ENCODE results near the gene SMAD2. TPM values are rescaled to one million over a fixed set of nuclear protein-coding genes. Genes with fewer than 3 reads are reported as not detected.

Gene SMAD2
- total RNA-seq, 2 donors from 2014 or later = 118 to 123 TPM

DNA sequence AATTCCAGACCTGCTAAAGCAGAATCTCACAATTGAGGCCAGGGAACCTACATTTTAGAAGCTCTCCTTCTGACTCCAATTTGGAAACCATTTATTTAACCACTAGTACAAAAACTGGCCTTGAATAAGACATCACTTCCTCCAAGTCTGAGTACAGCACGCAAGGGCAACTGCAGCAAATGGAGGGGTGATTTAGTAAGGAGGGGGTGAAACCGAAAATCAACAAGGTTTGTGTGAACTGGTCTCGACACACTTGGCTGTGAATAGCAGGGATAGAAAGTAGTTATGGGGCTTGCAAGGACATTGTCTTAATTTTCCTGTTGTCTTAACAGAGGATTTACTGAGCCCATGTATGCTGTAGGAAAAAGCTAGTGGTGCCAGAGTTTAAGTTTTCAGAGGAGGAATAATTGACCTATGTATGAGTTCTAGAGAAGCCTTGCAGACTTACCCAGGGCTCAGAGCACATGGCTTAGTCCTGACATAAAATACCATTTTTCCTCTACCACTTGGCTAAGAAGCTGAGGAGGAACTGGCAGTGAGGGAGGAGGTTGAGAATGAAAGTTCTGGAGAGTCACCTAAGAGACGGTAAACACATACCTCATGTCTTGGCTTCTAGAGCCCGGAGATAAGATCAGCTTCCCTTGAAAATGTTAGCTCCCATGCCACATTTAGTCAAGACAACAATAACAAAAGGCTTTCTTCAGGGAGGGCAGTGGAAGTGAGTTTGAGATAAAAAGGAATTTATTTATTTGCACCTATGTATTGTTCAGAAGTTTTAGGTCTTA, 114.8 kb downstream of the SMAD2 start:
- intact Hi-C loops (cut with DNase I, micrococcal nuclease) = no loop called here
- no peak for DNase-seq
- no peak for ATAC-seq

DNA sequence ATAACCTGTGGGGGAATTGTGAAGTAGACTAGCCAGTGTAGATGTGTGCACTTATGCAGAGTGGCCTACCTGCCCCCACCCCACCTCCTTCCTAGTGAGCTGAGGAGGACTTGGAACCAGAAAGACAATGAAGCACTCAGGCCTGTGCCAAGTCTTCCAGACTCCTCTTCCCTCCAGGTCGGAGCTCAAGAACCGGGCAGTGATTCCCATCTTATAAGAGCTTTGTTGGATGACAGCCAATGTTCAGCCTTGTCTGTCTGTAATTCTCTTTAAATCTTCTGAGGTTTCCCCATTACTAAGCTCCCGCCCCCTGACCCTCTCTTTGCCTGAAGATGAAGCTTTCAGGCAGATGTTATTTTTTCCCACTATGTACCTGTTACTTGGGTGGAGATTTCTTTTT, 121.0 kb downstream of the SMAD2 start:
- no peak for ATAC-seq
- intact Hi-C loops (cut with DNase I, micrococcal nuclease) = no loop called here
- DNase-seq = no peak

DNA sequence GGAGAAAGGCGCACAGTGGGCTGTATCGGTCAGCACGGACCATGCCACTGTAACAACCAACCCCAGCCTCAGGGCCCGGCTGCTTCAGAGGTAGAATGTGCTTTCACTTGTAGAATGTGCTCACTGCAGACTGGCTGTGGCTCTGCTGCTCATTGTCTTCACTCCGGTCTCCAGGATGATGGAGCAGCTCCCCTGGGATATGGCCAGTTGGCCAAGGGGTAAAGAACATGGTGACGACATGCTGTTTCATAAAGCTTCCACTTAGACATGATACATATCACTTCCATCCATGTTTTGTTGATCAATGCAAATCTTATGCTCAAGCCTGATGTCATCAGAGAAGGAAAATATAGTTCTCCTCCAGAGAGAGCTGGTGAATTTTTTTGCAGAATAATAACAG, 127.7 kb downstream of the SMAD2 start:
- ATAC-seq (no peak), DNase-seq (no peak)
- intact Hi-C loops (cut with DNase I, micrococcal nuclease) = no loop called here

DNA sequence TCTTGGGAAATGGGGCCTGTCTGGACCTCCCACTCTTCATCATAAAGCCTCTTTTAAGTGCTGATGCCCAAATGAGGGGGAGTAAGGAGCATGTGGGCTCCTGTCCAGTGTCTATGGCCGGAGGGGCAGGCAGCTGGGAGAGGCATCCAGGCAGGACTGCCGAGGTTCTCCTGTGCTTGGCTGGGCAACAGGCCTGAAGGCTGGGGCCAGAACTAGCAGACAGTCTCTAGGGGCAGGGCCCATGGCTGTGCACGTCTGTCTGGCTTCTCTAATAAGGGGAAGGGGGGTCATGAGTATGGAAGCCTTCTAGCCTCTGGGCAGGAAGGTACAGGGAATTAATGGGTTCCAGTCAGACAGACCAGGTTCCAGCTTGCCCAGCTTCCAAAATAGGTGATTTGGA, 128.6 kb downstream of the SMAD2 start:
- intact Hi-C loops (cut with DNase I, micrococcal nuclease) = no loop called here
- no peak for ATAC-seq
- DNase-seq = no peak

DNA sequence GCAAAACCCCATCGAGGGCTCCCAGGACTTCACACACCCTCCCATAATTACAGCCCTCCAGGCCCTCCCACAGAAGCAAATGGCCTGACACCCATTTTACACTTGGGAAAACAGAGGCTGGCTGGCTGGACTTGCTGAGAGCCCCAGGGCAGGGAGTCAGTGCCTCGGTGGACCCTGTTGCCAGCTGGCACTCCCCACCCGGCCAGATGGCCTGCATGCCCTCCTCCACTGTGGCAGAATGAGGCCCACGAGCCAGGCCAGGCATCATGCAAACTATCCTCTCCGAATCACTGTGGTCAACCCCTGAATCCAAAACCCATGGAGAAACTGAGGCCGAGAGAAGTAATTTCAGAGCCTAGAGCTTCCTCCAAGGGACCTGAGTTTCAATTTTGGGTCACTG, 129.7 kb downstream of the SMAD2 start:
- no peak for DNase-seq
- intact Hi-C loops (cut with DNase I, micrococcal nuclease) = no loop called here
- no peak for ATAC-seq

DNA sequence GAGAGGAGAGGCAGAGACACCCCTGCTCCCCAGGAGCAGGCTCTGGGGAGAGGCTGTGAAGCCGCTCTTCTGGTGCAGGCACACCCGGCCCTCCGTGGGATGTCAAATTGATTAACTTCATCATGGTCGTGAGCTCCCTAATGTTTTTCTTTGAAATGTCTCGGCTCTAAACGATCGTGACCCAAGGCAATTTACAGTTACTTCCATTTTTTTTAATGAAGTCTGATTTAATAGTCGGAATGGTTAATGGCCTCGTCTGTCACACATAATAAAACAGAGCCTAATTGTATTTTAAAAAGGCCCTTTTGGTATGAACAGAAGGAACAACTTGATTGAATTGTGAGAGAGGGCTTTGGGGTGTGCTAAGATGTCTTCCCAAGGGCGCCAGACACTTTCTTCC, 130.2 kb downstream of the SMAD2 start:
- intact Hi-C loops (cut with DNase I, micrococcal nuclease) = no loop called here
- ATAC-seq = no peak
- no peak for DNase-seq

DNA sequence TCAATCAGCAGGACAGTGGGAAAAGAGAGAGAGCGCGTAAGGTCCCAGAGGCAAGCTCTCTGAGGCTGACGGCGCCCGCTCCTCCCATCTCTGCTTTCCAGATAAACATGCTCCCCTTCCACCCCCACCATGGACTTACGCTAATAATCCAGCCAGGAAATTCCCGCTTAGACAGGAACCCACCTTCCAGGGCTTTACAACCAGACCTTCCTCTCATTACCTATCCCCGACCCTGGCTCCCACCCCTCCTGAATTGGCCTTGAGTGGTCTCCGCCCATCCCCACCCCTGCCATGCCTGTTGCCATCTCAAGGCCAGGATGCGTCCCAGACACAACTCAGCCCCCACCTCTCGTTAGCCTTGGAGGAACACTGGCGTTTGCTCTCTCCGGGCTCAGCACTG, 131.1 kb downstream of the SMAD2 start:
- intact Hi-C loops (cut with DNase I, micrococcal nuclease) = no loop called here

DNA sequence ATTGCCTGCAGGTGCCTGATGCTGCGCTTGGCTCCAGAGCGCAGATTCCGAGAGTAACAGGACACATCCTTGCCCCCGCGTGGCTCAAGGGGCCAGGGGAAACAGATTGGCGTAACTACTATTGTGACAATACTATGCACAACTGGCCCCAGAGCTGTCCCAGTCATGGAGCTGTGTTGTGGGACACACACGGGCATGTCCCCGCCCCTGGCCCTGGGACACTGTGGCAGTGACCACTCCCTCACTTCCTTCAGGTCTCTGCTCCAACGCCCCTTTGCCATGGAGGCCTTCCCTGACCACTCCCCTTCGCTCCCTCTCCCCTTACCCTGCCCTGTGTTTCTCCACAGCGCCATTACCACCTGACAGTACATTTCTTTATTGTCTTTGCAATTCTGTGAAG, 132.1 kb downstream of the SMAD2 start:
- ATAC-seq (no peak), DNase-seq (no peak)
- intact Hi-C loops (cut with DNase I, micrococcal nuclease) = no loop called here

More for the DNA sequence above, 131.1 kb downstream of the SMAD2 start:
- DNase-seq (no peak), ATAC-seq (no peak)

DNA sequence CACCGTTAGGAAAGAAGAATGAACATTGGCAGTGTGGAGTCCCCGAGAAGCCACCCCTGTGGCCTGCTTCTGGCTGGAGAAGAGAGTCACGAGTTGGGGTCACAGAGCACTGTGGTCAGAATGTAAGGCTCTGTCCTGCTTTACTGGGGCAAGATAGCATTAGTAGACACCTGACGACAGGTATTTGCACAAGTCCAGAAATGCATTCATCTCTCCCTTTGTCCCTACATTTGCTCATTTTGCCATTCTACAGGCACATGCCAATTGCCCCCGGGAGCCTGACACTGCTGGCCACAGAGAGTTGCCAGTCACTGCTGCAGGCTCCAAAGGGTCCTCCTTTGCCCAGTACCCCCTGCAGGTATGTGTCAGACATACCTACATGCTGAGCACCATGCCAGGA, 133.3 kb downstream of the SMAD2 start:
- no peak for ATAC-seq
- intact Hi-C loops (cut with DNase I, micrococcal nuclease) = no loop called here

DNA sequence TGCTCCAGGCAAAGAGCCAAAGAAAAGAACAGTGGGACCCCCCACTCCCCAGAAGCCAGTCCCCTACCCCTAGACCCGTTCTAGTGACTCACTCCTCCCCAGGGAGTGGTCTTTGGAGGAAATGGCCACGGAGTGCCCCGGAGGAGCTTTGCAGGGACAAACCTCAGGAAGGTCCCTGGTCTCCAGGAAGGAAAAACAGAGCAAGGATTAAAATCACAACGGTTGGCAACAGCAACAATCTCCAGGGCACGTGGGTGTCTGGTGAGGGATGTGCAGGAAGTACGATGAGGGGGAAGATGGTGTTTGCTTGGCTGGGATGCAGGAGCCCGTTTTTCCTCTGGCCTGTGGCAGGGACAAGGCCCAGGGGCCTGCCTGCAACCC, 135.0 kb downstream of the SMAD2 start:
- no peak for ATAC-seq
- DNase-seq = no peak
- intact Hi-C loops (cut with DNase I, micrococcal nuclease) = no loop called here

More for the DNA sequence above, 133.3 kb downstream of the SMAD2 start:
- no peak for DNase-seq

DNA sequence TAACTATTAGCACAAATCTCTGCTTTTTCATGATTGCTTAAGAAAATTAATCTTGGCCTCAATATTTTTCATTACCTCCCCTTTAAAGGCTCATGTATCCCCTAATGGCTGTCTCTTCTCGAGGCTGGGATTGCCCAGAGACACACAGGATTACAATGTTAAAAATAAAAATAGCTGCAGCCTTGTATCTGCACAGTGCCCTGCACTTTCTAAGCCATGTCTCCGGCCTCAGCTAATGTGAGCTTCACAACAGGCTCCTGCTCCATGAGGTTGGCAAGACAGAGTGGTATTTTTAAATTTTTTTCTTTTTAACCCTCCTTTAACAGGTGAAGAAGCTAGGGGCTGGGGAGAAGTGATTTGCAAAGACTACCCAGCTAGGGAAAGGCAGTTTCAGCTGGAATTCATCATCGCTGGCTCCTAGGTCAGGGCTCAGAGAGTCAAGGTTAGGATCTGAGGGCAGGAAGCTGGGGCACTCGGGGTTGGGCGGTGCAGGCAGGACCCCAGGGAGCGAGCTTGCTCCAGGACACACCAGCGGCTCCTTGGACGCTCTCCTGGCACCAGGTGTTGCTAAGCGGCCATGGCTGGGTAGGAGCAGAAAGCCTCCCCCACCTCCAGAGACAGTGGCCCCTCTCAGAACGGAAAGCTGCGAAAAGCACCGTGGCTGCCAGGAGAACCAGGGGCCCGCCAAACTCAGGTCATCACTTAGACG, 135.6 kb downstream of the SMAD2 start:
- intact Hi-C loops (cut with DNase I, micrococcal nuclease) = no loop called here

DNA sequence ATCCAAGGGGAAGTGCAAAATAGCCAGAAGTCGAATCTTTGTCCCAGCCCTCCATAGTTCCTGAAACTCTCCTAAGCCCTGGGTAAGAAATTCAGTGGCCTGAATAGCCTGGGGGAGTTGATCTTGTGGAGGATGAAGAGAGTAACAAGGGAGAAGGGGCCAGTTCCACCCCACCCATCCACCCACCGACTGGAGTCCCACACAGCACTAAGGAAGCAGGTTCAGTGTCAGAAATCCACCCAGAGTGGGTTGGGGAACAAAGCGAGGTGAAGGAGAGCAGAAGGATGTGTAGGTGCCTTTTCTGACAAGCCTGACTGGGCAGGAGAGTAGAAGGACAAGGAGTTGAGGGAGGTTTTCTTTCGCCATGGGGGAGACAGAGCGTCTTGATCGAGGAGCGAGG, 136.8 kb downstream of the SMAD2 start:
- intact Hi-C loops (cut with DNase I, micrococcal nuclease) = no loop called here
- no peak for ATAC-seq

More for the DNA sequence above, 135.6 kb downstream of the SMAD2 start:
- ATAC-seq = no peak
- no peak for DNase-seq

DNA sequence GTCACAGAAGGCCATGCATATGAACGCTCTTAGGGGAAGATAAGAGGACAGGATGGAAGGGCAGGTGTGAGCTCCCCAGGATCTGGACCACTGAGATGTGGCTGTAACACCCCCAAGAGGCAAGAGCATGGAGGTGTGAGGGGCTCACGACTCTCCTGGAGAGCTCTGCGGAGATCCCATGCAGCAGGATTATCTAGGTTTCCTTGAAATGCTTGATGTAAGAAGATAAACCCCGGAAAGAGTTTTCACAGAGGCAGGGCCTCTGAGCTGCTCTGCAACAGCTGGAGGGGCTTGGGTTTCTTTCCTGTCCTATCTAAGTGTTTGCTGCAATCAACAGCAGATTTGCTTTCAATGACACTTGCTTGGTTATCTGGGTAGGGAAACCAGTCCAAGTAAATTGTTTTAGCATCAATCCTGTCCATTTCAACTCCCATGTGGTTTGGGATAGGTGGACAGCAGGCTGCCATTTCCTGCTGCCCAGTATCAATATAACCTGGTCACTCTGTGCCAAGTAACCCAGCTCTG, 138.9 kb downstream of the SMAD2 start:
- DNase-seq (no peak), ATAC-seq (no peak)
- intact Hi-C loops (cut with DNase I, micrococcal nuclease) = no loop called here

More for the DNA sequence above, 136.8 kb downstream of the SMAD2 start:
- no peak for DNase-seq

DNA sequence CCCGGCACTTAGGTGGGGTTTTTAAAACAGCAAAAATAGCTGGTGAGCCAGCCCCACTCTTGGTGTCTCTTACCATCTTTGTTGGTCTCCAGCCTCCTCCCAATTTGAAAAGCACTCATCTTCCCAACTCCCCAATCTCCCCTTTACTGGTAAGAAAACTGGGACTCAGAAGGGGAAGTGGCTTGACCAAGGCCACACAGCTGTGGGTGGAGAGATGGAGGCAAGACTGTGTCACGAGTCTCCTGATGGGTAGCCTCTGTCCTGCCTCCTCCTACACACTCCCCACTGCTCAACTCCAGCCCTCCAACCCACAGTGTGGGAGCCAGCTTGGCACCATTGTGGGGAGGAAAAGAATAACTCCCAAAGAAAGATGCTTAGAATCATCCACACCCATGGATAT, 140.4 kb downstream of the SMAD2 start:
- ATAC-seq (no peak), DNase-seq (no peak)
- intact Hi-C loops (cut with DNase I, micrococcal nuclease) = no loop called here

DNA sequence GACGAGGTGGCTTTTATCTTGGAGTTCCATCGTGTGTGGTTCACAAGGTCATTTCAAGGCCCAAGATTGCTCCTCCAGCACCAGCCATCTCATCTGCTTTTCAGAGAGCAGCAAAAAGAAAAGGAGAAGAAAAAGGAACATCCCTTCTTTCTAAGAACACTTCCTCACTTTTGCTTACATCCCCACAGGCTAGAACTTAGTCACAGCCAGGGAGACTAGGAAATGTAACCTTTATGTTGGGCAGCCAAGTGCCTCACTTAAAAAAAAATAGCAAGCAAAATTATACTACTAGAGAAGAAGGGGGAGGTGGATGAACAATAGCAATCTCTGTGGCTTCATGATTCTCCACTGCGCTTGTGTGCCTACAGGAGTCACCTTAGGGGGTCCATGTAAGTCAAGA, 141.8 kb downstream of the SMAD2 start:
- ATAC-seq (no peak), DNase-seq (no peak)
- intact Hi-C loops (cut with DNase I, micrococcal nuclease) = no loop called here

DNA sequence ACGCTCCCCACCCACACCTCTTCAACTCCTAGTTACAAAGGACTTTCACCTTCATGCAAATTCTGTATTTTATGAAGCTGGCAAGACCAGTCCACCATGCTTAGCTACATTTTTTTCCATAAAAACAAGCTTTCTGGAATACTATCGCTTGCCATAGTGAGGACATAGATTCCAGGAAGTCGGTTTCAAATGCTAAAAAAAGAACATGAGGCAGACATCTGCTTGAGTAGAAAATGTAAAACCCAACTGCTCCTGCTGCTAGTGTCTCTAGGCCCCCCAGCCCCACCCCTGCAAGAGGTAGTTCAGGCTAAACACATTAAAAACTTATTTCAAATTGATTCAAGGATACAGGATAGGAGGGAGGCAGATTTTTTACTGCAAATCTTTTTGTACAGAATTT, 148.9 kb downstream of the SMAD2 start:
- intact Hi-C loops (cut with DNase I, micrococcal nuclease) = no loop called here
- DNase-seq (no peak), ATAC-seq (no peak)

DNA sequence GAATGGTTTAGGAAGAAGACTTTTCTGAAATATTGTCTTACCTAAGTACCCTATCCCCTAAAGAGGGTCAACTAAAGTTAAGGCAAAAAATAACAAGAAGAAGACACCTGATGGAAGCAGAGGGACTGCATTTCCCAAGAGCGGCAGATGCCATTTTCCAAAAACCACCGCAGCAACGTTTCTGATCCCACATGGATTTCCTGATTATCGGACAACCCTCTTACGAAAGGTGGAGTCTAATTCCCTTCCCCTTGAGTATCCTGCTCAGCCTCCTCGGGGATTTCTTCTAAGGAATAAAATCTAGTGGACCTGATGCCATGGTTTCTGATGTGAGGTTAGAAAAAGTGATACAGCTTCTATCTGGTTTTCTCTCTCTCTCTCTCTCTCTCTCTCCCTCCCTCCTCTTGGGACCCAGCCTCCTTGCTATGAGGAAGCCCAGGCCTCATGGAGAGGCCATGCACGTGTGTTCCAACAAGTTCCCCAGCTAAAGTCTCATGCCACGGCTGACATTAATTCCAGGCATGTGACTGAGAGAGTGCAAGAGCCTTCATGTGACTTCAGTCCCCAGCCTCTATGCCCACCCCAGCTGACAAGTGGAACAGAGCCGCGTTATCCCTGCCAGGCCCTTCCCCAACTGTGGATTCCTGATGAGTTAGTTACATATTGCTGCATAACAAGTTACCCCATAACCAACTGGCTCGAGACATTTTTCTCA, 150.3 kb downstream of the SMAD2 start:
- intact Hi-C loops (cut with DNase I, micrococcal nuclease) = no loop called here
- no peak for DNase-seq
- no peak for ATAC-seq

DNA sequence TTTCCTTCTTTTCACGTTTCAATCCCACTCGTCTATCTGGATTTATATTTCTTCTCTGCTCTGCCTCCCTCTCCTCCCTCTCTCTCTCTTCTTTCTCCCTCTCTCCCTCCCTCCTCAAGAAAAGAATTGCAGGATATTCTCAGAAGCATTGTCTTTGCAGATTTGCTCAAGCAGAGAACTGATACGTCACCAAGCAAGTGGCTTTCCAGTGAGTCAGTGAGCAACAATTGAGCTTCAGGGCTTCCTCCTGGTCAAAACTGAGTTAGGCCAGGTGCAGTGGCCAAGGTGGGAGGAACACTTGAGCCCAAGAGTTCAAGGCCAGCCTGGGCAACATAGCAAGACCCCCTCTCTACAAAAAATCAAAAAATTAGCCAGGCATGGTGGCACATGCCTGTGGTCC, 151.1 kb downstream of the SMAD2 start:
- intact Hi-C loops (cut with DNase I, micrococcal nuclease) = no loop called here
- ATAC-seq (no peak), DNase-seq (no peak)

DNA sequence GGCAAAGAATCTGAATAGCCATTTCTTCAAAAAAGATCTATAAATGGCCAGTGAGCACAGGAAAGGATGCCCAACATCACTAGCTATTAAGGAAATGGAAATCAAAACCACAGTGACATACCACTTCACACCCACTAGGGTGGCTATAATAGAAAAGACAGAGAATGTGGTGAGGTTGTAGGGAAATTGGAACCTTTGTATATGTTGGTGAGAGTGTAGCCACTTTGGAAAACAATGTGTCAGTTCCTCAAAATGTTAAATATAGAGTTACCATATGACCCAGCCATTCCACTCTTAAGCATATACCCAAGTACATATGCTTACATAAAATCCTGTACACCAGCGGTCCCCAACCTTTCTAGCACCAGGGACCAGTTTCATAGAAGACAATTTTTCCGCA, 152.8 kb downstream of the SMAD2 start:
- intact Hi-C loops (cut with DNase I, micrococcal nuclease) = no loop called here
- ATAC-seq (no peak), DNase-seq (no peak)

DNA sequence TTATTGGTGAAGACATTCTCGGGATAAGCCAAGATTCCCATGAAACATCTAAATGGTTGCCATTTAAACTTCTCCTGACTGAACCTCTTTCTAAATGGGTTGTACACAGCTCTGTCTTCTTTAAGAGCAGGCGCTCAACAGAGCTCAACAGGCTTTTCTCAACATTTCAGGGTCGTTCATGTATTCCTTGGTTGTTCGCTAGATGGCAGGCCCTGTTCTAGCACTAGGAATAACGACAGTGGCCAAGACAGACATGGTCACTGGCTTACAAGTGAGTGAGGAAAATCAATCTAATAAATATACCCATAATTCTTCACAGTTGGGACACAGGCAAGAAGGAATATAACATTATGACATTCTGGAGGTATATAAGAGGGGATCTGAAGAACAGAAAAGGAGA, 154.5 kb downstream of the SMAD2 start:
- intact Hi-C loops (cut with DNase I, micrococcal nuclease) = no loop called here
- DNase-seq = no peak
- no peak for ATAC-seq

All from left colon (tissue), 2 donors.